GM19351 (cell line): ENCODE results near the gene DAO.

Experiments used
- ATAC-seq: cut with Tn5 transposase; IDR thresholded peaks from one replicate; pipeline ENCODE4 v1.9.1; 2021; ENCODE audit warnings: mild to moderate bottlenecking, moderate library complexity; ENCODE audit not compliant: unreplicated experiment

Gene DAO

GRCh38 chr12:108875280-108875679 lies 4.6 kb upstream of the DAO start:
- ATAC-seq = no peak

GRCh38 chr12:108875682-108876361 lies 4.1 kb upstream of the DAO start:
- no peak for ATAC-seq

- no peak for ATAC-seq
These were observed 3.3 kb upstream of the DAO start for GRCh38 chr12:108876550-108876949.

GRCh38 chr12:108881953-108882352 lies 2.1 kb downstream of the DAO start:
- no peak for ATAC-seq

- no peak for ATAC-seq
These were observed 4.5 kb downstream of the DAO start for GRCh38 chr12:108884116-108885012.

GRCh38 chr12:108886873-108887629 lies 7.2 kb downstream of the DAO start:
- no peak for ATAC-seq

- ATAC-seq = no peak
These were observed 8.1 kb downstream of the DAO start for GRCh38 chr12:108888031-108888430.

GRCh38 chr12:108890208-108890607 lies 10.3 kb downstream of the DAO start:
- ATAC-seq = no peak

GRCh38 chr12:108895220-108895802 lies 15.4 kb downstream of the DAO start:
- no peak for ATAC-seq

GRCh38 chr12:108896336-108896735 lies 16.4 kb downstream of the DAO start:
- no peak for ATAC-seq

GRCh38 chr12:108896817-108897216 lies 16.9 kb downstream of the DAO start:
- no peak for ATAC-seq

- no peak for ATAC-seq
These were observed 19.3 kb downstream of the DAO start for GRCh38 chr12:108899145-108899544.

GRCh38 chr12:108905725-108906124 lies 25.8 kb downstream of the DAO start:
- no peak for ATAC-seq

- no peak for ATAC-seq
These were observed 27.1 kb downstream of the DAO start for GRCh38 chr12:108906971-108907370.

GRCh38 chr12:108907839-108908351 lies 28.0 kb downstream of the DAO start:
- ATAC-seq = no peak

- ATAC-seq = no peak
These were observed 30.4 kb downstream of the DAO start for GRCh38 chr12:108910336-108910735.

GRCh38 chr12:108911915-108912314 lies 32.0 kb downstream of the DAO start:
- no peak for ATAC-seq

- no peak for ATAC-seq
These were observed 32.5 kb downstream of the DAO start for GRCh38 chr12:108912361-108912760.

GRCh38 chr12:108914121-108914531 lies 34.2 kb downstream of the DAO start:
- no peak for ATAC-seq

GRCh38 chr12:108915632-108916133 lies 35.8 kb downstream of the DAO start:
- no peak for ATAC-seq

- ATAC-seq = no peak
These were observed 36.4 kb downstream of the DAO start for GRCh38 chr12:108916336-108916735.
